ENCODE results near the gene ZNF512. TPM values are rescaled to one million over a fixed set of nuclear protein-coding genes. Genes with fewer than 3 reads are reported as not detected.
"Not testable (repeated sequence)": the region's sequence is repeated elsewhere in the genome, so short reads cannot be mapped to it uniquely, and the experiment has no call there.

The ZNF512 gene
- total RNA-seq, 4 donors from 2014 or later = 17.9 to 82.9 (median 42.6) TPM

DNA sequence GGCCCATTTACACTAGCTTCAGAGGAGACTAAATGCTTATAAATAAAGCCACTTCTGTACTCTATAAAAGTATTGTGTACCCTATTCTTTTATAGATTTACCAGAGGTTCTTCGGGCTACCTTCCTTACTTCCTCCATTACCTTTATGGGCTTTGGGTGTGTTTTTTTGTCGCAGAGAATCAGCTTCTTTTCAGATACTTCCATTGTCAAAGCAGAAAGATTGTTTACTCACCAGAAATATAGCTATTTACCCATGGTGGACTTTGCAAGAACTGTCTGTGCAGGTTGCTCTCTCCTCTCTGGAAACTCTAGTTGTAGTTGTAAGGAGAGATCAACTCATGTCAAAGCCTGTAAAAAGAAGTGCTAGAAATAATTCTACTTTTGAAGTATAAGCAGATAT lies 31.1 kb downstream of the ZNF512 start:
- Histone ChIP-seq H3K4me3 (no peak overlapping the region), H3K4me1 (no peaks in the 10 kb centered on the region), H3K9me3 (no peaks in the 10 kb centered on the region), H3K27ac (no peak overlapping the region), H3K36me3 (no peaks in the 10 kb centered on the region), H3K27me3 (no peaks in the 10 kb centered on the region)
- intact Hi-C loops (cut with DNase I; ENCODE audit: low total_unique reads) = no loop called here
- DNase-seq = no peak
- no peak for TF ChIP-seq POLR2A (IDR thresholded peaks at IDR 0.05)
- TF ChIP-seq, protein P1, sequence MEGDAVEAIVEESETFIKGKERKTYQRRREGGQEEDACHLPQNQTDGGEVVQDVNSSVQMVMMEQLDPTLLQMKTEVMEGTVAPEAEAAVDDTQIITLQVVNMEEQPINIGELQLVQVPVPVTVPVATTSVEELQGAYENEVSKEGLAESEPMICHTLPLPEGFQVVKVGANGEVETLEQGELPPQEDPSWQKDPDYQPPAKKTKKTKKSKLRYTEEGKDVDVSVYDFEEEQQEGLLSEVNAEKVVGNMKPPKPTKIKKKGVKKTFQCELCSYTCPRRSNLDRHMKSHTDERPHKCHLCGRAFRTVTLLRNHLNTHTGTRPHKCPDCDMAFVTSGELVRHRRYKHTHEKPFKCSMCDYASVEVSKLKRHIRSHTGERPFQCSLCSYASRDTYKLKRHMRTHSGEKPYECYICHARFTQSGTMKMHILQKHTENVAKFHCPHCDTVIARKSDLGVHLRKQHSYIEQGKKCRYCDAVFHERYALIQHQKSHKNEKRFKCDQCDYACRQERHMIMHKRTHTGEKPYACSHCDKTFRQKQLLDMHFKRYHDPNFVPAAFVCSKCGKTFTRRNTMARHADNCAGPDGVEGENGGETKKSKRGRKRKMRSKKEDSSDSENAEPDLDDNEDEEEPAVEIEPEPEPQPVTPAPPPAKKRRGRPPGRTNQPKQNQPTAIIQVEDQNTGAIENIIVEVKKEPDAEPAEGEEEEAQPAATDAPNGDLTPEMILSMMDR (IDR thresholded peaks at IDR 0.05) = no peak

DNA sequence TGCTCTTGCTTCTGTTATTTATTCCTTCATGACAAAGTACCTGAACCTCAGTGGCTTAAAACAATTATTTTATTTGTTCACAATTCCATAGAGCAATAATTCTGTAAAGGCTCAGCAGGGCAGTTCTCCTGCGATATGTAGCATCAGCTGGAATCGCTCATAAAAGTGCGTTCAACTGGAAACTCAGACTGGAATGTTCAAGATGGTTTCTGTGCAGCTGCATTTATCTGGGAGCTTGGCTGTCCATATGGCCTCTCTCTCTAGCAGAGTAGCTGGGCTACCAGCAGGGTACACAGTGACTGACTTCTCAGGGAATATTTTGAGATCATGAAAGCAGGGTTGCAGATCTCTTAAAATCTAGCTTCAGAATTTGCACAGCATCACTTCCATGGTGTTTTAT lies 32.5 kb downstream of the ZNF512 start:
- Histone ChIP-seq H3K27ac (no peak overlapping the region), H3K36me3 (no peaks in the 10 kb centered on the region), H3K27me3 (no peaks in the 10 kb centered on the region), H3K4me3 (no peak overlapping the region), H3K9me3 (no peaks in the 10 kb centered on the region), H3K4me1 (no peaks in the 10 kb centered on the region)
- no peak for DNase-seq
- intact Hi-C loops (cut with DNase I; ENCODE audit: low total_unique reads) = no loop called here
- TF ChIP-seq, protein P1 (IDR thresholded peaks at IDR 0.05) = no peak
- TF ChIP-seq POLR2A (IDR thresholded peaks at IDR 0.05) = no peak

DNA sequence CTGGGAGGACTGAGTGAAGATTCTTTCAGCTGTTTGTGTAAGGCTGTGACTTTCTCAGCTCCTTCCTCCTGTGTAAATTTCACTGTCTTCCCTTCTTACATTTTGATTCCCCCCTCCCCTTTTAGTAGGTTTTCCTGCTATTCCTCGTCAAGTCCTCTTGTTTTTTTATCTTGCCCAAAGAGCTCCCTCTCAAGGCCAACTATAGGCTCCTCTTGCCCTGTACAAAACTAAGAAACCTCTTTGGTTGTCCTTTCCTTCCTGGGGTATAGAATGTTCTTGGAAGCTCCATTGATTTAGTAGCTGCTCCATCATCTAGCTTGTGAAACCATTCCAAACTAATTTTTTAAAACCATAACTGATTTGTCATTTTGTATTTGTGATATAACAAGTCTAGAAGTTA lies 38.7 kb downstream of the ZNF512 start:
- Histone ChIP-seq H3K4me3 (no peak overlapping the region), H3K36me3 (no peaks in the 10 kb centered on the region), H3K27me3 (no peaks in the 10 kb centered on the region), H3K4me1 (no peaks in the 10 kb centered on the region), H3K27ac (no peak overlapping the region), H3K9me3 (no peaks in the 10 kb centered on the region)
- TF ChIP-seq, protein P1 (IDR thresholded peaks at IDR 0.05) = no peak
- TF ChIP-seq POLR2A (IDR thresholded peaks at IDR 0.05) = no peak
- intact Hi-C loops (cut with DNase I; ENCODE audit: low total_unique reads) = no loop called here
- no peak for DNase-seq

DNA sequence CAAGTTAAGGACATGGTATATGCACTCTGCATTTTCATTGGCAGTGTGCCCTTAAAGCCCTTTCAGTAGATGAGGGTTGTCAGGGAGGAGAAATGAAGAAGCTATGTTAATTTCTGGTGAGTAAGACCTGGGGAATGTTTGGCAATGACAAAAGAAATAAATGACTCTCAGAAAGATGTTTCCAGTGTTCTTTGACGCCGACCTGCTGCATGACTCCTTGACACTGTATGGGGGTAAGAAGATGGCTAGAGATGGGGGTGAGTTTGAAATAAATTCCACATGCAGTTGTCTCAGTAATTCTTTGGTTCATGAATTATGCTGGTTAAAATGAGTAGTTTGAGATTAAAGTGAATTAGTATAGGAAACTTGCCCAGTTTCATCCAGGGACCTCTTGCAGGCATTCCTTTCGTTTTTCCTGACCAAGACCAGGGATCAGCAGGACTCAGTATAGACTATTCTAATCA lies 40.1 kb downstream of the ZNF512 start:
- Histone ChIP-seq H3K4me1 (no peaks in the 10 kb centered on the region), H3K27me3 (no peaks in the 10 kb centered on the region), H3K4me3 (no peak overlapping the region), H3K9me3 (no peaks in the 10 kb centered on the region), H3K27ac (no peak overlapping the region), H3K36me3 (no peaks in the 10 kb centered on the region)
- intact Hi-C loops (cut with DNase I; ENCODE audit: low total_unique reads) = no loop called here
- TF ChIP-seq, protein P1 (IDR thresholded peaks at IDR 0.05) = no peak
- TF ChIP-seq POLR2A (IDR thresholded peaks at IDR 0.05) = no peak
- DNase-seq = no peak

DNA sequence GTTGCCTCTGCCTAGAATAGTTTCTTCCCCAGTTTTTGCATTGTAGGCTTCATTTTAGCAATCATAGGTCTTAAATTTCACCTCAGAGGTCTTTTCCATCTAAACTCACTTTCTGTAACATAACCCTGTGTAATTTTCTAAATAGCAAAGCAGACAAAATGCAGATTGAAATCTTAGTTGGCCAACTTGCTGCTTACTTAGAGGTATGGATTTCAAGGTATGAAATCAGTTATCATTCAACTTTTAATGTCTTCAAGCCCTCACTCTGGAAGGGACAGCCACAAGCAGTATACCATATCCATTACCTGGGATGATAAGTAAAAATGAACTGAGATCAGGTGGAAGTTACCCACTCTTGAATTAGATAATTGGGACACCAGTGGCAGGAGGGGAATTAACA lies 42.1 kb downstream of the ZNF512 start:
- no peaks in the 10 kb centered on the region for H3K4me1 ChIP-seq
- TF ChIP-seq, protein P1 (IDR thresholded peaks at IDR 0.05) = no peak
- no peak for TF ChIP-seq POLR2A (IDR thresholded peaks at IDR 0.05)
- intact Hi-C loops (cut with DNase I; ENCODE audit: low total_unique reads) = no loop called here
- no peak for DNase-seq
- H3K4me3 ChIP-seq = no peak overlapping the region
- no peaks in the 10 kb centered on the region for H3K36me3 ChIP-seq
- no peak overlapping the region for H3K27ac ChIP-seq
- H3K9me3 ChIP-seq = no peaks in the 10 kb centered on the region
- no peaks in the 10 kb centered on the region for H3K27me3 ChIP-seq

DNA sequence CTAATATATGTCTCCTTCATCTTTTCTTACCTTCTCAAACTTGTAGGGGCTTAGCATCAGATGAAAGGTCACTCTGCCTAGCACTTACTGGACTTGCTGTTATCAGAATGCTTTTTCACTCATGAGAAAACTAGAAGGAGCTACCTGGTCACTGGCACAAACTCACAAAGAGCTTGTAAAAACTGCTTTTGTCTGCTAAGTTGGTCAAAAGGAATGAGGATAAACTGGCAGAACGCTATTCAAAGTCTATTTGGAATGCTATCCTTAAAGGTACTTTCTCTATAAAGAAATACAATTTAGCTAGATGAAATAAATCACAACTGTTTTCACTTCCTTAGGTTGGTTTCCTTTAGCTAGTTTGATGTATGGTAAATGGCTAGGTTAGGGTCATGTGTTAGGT lies 43.5 kb downstream of the ZNF512 start:
- H3K4me1 ChIP-seq; H3K9me3 ChIP-seq; H3K27me3 ChIP-seq; H3K36me3 ChIP-seq; H3K4me3 ChIP-seq; intact Hi-C loops (cut with DNase I; ENCODE audit: low total_unique reads); DNase-seq: not testable (repeated sequence)
- H3K27ac ChIP-seq = peak overlapping the region in 1 of 2 donors; percentile 3

DNA sequence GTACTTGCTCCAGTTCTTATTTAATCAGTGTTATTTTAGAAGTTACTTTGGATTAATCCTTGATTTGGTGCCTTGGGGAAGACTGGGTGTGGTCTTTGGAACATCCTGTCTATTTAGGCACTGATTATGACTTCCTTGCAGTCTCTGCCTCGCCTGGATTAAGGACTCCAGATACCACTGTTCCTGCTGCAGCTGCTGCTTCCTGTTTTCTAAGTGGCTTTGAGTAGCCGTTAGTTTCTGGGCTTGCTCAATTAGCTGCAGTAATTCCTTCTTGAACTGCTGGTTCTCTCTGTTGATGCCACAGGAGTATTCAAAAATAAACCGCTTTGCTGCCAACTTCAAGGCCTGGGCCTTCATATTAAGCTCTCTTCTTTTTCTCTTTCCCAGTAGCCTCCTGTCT lies 44.1 kb downstream of the ZNF512 start:
- H3K27me3 ChIP-seq; intact Hi-C loops (cut with DNase I; ENCODE audit: low total_unique reads); H3K9me3 ChIP-seq; H3K4me1 ChIP-seq; H3K27ac ChIP-seq; H3K4me3 ChIP-seq; H3K36me3 ChIP-seq; DNase-seq: not testable (repeated sequence)

All from uterus (tissue), 4 donors.